ELF-1 (cell line): ENCODE data around the gene PTPRM.

Source experiments
- DNase-seq: peaks from one replicate; pipeline ENCODE4 v3.0.0-alpha.2; 2016; ENCODE audit warnings: low read depth, low spot score

Gene PTPRM

GRCh38 chr18:7626175-7626921, 59.2 kb downstream of the PTPRM start:
- DNase-seq: no peak

- peak; percentile 55 for DNase-seq
Measured at GRCh38 chr18:7626922-7627440, 59.9 kb downstream of the PTPRM start.

- no peak for DNase-seq
Measured at GRCh38 chr18:7629416-7629815, 62.3 kb downstream of the PTPRM start.

- DNase-seq: no peak
Measured at GRCh38 chr18:7630731-7631442, 63.8 kb downstream of the PTPRM start.

GRCh38 chr18:7632152-7633098, 65.3 kb downstream of the PTPRM start:
- DNase-seq: no peak

- DNase-seq: no peak
Measured at GRCh38 chr18:7633171-7633570, 66.1 kb downstream of the PTPRM start.

GRCh38 chr18:7635948-7636347, 68.8 kb downstream of the PTPRM start:
- no peak for DNase-seq

GRCh38 chr18:7637269-7637668, 70.2 kb downstream of the PTPRM start:
- no peak for DNase-seq

GRCh38 chr18:7638321-7638720, 71.2 kb downstream of the PTPRM start:
- no peak for DNase-seq

- DNase-seq: no peak
Measured at GRCh38 chr18:7641813-7642212, 74.7 kb downstream of the PTPRM start.

GRCh38 chr18:7642331-7642890, 75.3 kb downstream of the PTPRM start:
- DNase-seq: no peak

- no peak for DNase-seq
Measured at GRCh38 chr18:7645756-7646155, 78.6 kb downstream of the PTPRM start.

GRCh38 chr18:7646174-7646886, 79.2 kb downstream of the PTPRM start:
- peak; percentile 64 for DNase-seq

GRCh38 chr18:7647500-7647899, 80.4 kb downstream of the PTPRM start:
- no peak for DNase-seq

- no peak for DNase-seq
Measured at GRCh38 chr18:7657050-7657449, 89.9 kb downstream of the PTPRM start.

- DNase-seq: no peak
Measured at GRCh38 chr18:7657937-7658336, 90.8 kb downstream of the PTPRM start.

- DNase-seq: peak; percentile 57
Measured at GRCh38 chr18:7658701-7659100, 91.6 kb downstream of the PTPRM start.

GRCh38 chr18:7661207-7661606, 94.1 kb downstream of the PTPRM start:
- DNase-seq: no peak

GRCh38 chr18:7662866-7663265, 95.8 kb downstream of the PTPRM start:
- no peak for DNase-seq

- no peak for DNase-seq
Measured at GRCh38 chr18:7663366-7664312, 96.5 kb downstream of the PTPRM start.
